GM23338 (cell line): ENCODE results near the gene CCDC57. TPM values are rescaled to one million over a fixed set of nuclear protein-coding genes. Genes with fewer than 3 reads are reported as not detected.

ENCODE experiments used
- ATAC-seq: fragments of 200-7000 bp; cut with Tn5 transposase; 3 replicates; pipeline ENCODE4 v1.9.1; 2020
- DNase-seq: peaks from one replicate; pipeline ENCODE4 v3.0.0-alpha.2; 2015; ENCODE audit warnings: low spot score
- H2AFZ ChIP-seq: fragments of 200-600 bp; sonication (generic); 2 replicates; pipeline ENCODE4 v1.8.0; 2016; ENCODE audit warnings: antibody characterized with exemption, mild to moderate bottlenecking, moderate library complexity
- H3F3A ChIP-seq: fragments of 200-600 bp; sonication (generic); replicated peaks from 2 replicates; pipeline ENCODE4 v1.8.0; 2017; ENCODE audit warnings: antibody characterized with exemption, mixed run types, low read depth
- H3K27ac ChIP-seq: fragments of 200-600 bp; sonication (generic); 2 replicates; pipeline ENCODE4 v1.6.1; 2016; ENCODE audit warnings: low read depth
- H3K27me3 ChIP-seq: fragments of 200-600 bp; sonication (generic); 2 replicates; pipeline ENCODE4 v1.8.0; 2016; ENCODE audit warnings: mild to moderate bottlenecking, mixed run types, moderate library complexity; ENCODE audit not compliant: insufficient read depth
- H3K36me3 ChIP-seq: fragments of 200-600 bp; sonication (generic); 2 replicates; pipeline ENCODE4 v1.8.0; 2016; ENCODE audit warnings: mild to moderate bottlenecking; ENCODE audit not compliant: insufficient read depth
- H3K4me1 ChIP-seq: fragments of 200-600 bp; sonication (generic); 2 replicates; pipeline ENCODE4 v1.8.0; 2016; ENCODE audit warnings: mild to moderate bottlenecking, moderate library complexity; ENCODE audit not compliant: insufficient read depth
- H3K4me2 ChIP-seq: fragments of 200-600 bp; sonication (generic); 2 replicates; pipeline ENCODE4 v1.7.1; 2017; ENCODE audit warnings: mixed run types
- H3K4me3 ChIP-seq: fragments of 200-600 bp; sonication (generic); 2 replicates; pipeline ENCODE4 v1.6.1; 2016; ENCODE audit warnings: mixed run types
- H3K79me2 ChIP-seq: fragments of 200-600 bp; sonication (generic); replicated peaks from 2 replicates; pipeline ENCODE4 v1.8.0; 2017; ENCODE audit warnings: mild to moderate bottlenecking; ENCODE audit not compliant: insufficient read depth
- H3K9me2 ChIP-seq: fragments of 200-600 bp; sonication (generic); 2 replicates; pipeline ENCODE4 v1.8.0; 2017; ENCODE audit not compliant: insufficient read depth
- H4K20me1 ChIP-seq: fragments of 200-600 bp; sonication (generic); replicated peaks from 2 replicates; pipeline ENCODE4 v1.8.0; 2017; ENCODE audit warnings: mild to moderate bottlenecking; ENCODE audit not compliant: insufficient read depth
- H3K27ac Mint-ChIP-seq: 2 replicates; pipeline ENCODE4 v1.8.0; 2020; ENCODE audit warnings: inconsistent platforms, mild to moderate bottlenecking, moderate library complexity, mixed read lengths
- H3K27me3 Mint-ChIP-seq: 3 replicates; pipeline ENCODE4 v1.8.0; 2022; ENCODE audit warnings: low read depth, mild to moderate bottlenecking, moderate library complexity, mixed read lengths, inconsistent platforms; ENCODE audit not compliant: insufficient read depth, poor library complexity
- H3K36me3 Mint-ChIP-seq: 3 replicates; pipeline ENCODE4 v1.8.0; 2021; ENCODE audit warnings: low read depth, mild to moderate bottlenecking, inconsistent platforms, moderate library complexity, mixed read lengths
- H3K4me1 Mint-ChIP-seq: 3 replicates; pipeline ENCODE4 v1.8.0; 2020; ENCODE audit warnings: mild to moderate bottlenecking, inconsistent platforms, mixed read lengths
- H3K4me3 Mint-ChIP-seq: 3 replicates; pipeline ENCODE4 v1.8.0; 2021; ENCODE audit warnings: moderate library complexity, mild to moderate bottlenecking, inconsistent platforms, mixed read lengths
- H3K9me3 Mint-ChIP-seq: 3 replicates; pipeline ENCODE4 v1.8.0; 2020; ENCODE audit warnings: moderate library complexity, mild to moderate bottlenecking, inconsistent platforms, mixed read lengths
- CREB1 ChIP-seq: fragments of 250-450 bp; sonication (Bioruptor Pico); IDR thresholded peaks from 2 replicates; pipeline ENCODE4 v1.5.0; 2020; ENCODE audit warnings: low read depth, mild to moderate bottlenecking, moderate library complexity
- CTCF ChIP-seq, 2 experiments: fragments of 200-600 bp in 1 of 2; sonication (generic) in 1 of 2; conservative IDR thresholded peaks; 2 replicates each; pipeline versions ENCODE4 v1.5.1 to v1.6.1; 2016 to 2017; ENCODE audit warnings: antibody characterized with exemption in 2 of 2, low read depth in 2 of 2, mild to moderate bottlenecking in 2 of 2, moderate library complexity in 1 of 2
- ETS1 ChIP-seq: IDR thresholded peaks from 2 replicates; pipeline ENCODE4 v1.6.1; 2016; ENCODE audit warnings: antibody characterized with exemption
- EZH2 ChIP-seq: fragments of 200-600 bp; sonication (generic); IDR thresholded peaks from one replicate; pipeline ENCODE4 v1.8.0; 2017; ENCODE audit warnings: antibody characterized with exemption, mild to moderate bottlenecking, low read depth; ENCODE audit not compliant: unreplicated experiment
- EZH2phosphoT487 ChIP-seq: fragments of 200-600 bp; sonication (generic); IDR thresholded peaks from one replicate; pipeline ENCODE4 v1.8.1; 2018; ENCODE audit warnings: antibody characterized with exemption; ENCODE audit not compliant: unreplicated experiment
- JUNB ChIP-seq: IDR thresholded peaks from one replicate; pipeline ENCODE4 v1.6.1; 2016; ENCODE audit warnings: antibody characterized with exemption; ENCODE audit not compliant: unreplicated experiment
- NANOG ChIP-seq: IDR thresholded peaks from 2 replicates; pipeline ENCODE4 v1.6.1; 2016; ENCODE audit warnings: antibody characterized with exemption, borderline replicate concordance
- POLR2AphosphoS5 ChIP-seq: IDR thresholded peaks from 2 replicates; pipeline ENCODE4 v1.6.1; 2016; ENCODE audit warnings: antibody characterized with exemption, low read depth
- STAT1 ChIP-seq: IDR thresholded peaks from one replicate; pipeline ENCODE4 v1.6.1; 2016; ENCODE audit warnings: antibody characterized with exemption; ENCODE audit not compliant: unreplicated experiment
- ZNF114 ChIP-seq: fragments of 250-450 bp; sonication (Bioruptor Pico); IDR thresholded peaks from 2 replicates; pipeline ENCODE4 v1.5.0; 2020; ENCODE audit warnings: mild to moderate bottlenecking, moderate library complexity
- ZNF331 ChIP-seq: fragments of 250-450 bp; sonication (Bioruptor Pico); IDR thresholded peaks from 2 replicates; pipeline ENCODE4 v1.5.0; 2020; ENCODE audit warnings: low read depth, mild to moderate bottlenecking, moderate library complexity
- ZNF462 ChIP-seq: fragments of 250-450 bp; sonication (Bioruptor Pico); IDR thresholded peaks from 2 replicates; pipeline ENCODE4 v1.5.0; 2020; ENCODE audit warnings: mild to moderate bottlenecking, moderate library complexity
- polyA plus RNA-seq: library from polyadenylated mRNA; unstranded; fragments of >200 nt; fragmentation: Nextera tagmentation; extraction: Ambion mirVana; gene quantifications from 2 replicates; pipeline ENCODE4 v1.2.1, GENCODE V29; 2016
- total RNA-seq: library from RNA; depleted of rRNA; stranded (reverse); fragments of >200 nt; shearing (Covaris generic); gene quantifications from 2 replicates; pipeline ENCODE4 v1.2.3, GENCODE V29; 2014
- TF ChIP-seq, protein P1 (sequence below): IDR thresholded peaks from one replicate; pipeline ENCODE4 v1.6.1; 2018; ENCODE audit warnings: antibody characterized with exemption; ENCODE audit not compliant: unreplicated experiment

The CCDC57 gene
- total and polyA plus RNA-seq, 2 experiments from 2014 or later = 7.0 to 16.3 TPM

- H2AFZ ChIP-seq = no peak overlapping the region
- no peak overlapping the region for H3K4me3 ChIP-seq
- H4K20me1 ChIP-seq = no peaks in the 10 kb centered on the region; the same call in 1 of the 2 replicates
- no peaks in the 10 kb centered on the region for H3K36me3 ChIP-seq
- H3K36me3 Mint-ChIP-seq = no peaks in the 10 kb centered on the region; the same call in 2 of the 3 replicates
- no peaks in the 10 kb centered on the region for H3K27me3 ChIP-seq
- no peak for ATAC-seq
- H3K4me1 ChIP-seq = no peaks in the 10 kb centered on the region
- no peaks in the 10 kb centered on the region for H3K9me3 Mint-ChIP-seq
- no peaks in the 10 kb centered on the region for H3K9me2 ChIP-seq
- no peak for TF ChIP-seq EZH2
- no peak for TF ChIP-seq NANOG
- no peak for TF ChIP-seq ZNF462 (CRISPR knock-in tag)
- no peak for TF ChIP-seq CTCF (conservative IDR thresholded peaks at IDR 0.05; ENCODE audit: low read depth in 2 of 2)
- no peak for TF ChIP-seq CREB1 (CRISPR knock-in tag)
- TF ChIP-seq EZH2phosphoT487 = no peak
- TF ChIP-seq ETS1 = no peak
- TF ChIP-seq ZNF114 (CRISPR knock-in tag) = no peak
- TF ChIP-seq JUNB = no peak
- TF ChIP-seq, protein P1, sequence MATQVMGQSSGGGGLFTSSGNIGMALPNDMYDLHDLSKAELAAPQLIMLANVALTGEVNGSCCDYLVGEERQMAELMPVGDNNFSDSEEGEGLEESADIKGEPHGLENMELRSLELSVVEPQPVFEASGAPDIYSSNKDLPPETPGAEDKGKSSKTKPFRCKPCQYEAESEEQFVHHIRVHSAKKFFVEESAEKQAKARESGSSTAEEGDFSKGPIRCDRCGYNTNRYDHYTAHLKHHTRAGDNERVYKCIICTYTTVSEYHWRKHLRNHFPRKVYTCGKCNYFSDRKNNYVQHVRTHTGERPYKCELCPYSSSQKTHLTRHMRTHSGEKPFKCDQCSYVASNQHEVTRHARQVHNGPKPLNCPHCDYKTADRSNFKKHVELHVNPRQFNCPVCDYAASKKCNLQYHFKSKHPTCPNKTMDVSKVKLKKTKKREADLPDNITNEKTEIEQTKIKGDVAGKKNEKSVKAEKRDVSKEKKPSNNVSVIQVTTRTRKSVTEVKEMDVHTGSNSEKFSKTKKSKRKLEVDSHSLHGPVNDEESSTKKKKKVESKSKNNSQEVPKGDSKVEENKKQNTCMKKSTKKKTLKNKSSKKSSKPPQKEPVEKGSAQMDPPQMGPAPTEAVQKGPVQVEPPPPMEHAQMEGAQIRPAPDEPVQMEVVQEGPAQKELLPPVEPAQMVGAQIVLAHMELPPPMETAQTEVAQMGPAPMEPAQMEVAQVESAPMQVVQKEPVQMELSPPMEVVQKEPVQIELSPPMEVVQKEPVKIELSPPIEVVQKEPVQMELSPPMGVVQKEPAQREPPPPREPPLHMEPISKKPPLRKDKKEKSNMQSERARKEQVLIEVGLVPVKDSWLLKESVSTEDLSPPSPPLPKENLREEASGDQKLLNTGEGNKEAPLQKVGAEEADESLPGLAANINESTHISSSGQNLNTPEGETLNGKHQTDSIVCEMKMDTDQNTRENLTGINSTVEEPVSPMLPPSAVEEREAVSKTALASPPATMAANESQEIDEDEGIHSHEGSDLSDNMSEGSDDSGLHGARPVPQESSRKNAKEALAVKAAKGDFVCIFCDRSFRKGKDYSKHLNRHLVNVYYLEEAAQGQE = no peak
- no peak for TF ChIP-seq STAT1
- TF ChIP-seq POLR2AphosphoS5 = no peak
- no peak for TF ChIP-seq ZNF331
- no peaks in the 10 kb centered on the region for H3K79me2 ChIP-seq
- H3K4me2 ChIP-seq = no peak overlapping the region
- no peak for DNase-seq
- no peak overlapping the region; the same call in 2 of the 3 replicates for H3K4me3 Mint-ChIP-seq
- no peaks in the 10 kb centered on the region for H3F3A ChIP-seq
- no peaks in the 10 kb centered on the region for H3K4me1 Mint-ChIP-seq
- H3K27ac ChIP-seq = no peak overlapping the region
- H3K27ac Mint-ChIP-seq = no peak overlapping the region
- peaks cover 7% of the 10 kb centered on the region for H3K27me3 Mint-ChIP-seq
Observed at GRCh38 chr17:82138511-82138992, 74.1 kb downstream of the CCDC57 start.
